Brain microvascular endothelial cell (primary cell): ENCODE measurements around the gene VPS4A.

Source experiments
- DNase-seq: peaks from one replicate; pipeline ENCODE4 v3.0.0-alpha.2; 2020
- H3K27ac ChIP-seq: fragments of 250-450 bp; sonication (Bioruptor Pico); 2 replicates; pipeline ENCODE4 v1.5.1; 2020; ENCODE audit warnings: mild to moderate bottlenecking, moderate library complexity
- H3K27me3 ChIP-seq: fragments of 250-450 bp; sonication (Bioruptor Pico); replicated peaks from 2 replicates; pipeline ENCODE4 v1.5.1; 2020; ENCODE audit warnings: mild to moderate bottlenecking
- H3K36me3 ChIP-seq: fragments of 250-450 bp; sonication (Bioruptor Pico); replicated peaks from 2 replicates; pipeline ENCODE4 v1.5.1; 2020; ENCODE audit warnings: mild to moderate bottlenecking
- H3K4me3 ChIP-seq: 2 replicates; pipeline ENCODE4 v1.5.1; 2011; ENCODE audit warnings: low read depth, mild to moderate bottlenecking, control low read depth, low read length, moderate library complexity
- CTCF ChIP-seq: IDR thresholded peaks from 2 replicates; pipeline ENCODE4 v1.5.1; 2011; ENCODE audit warnings: low read depth, mild to moderate bottlenecking, moderate library complexity, low read length, control low read depth, inconsistent platforms; ENCODE audit errors: missing control alignments
- in situ Hi-C: cut with HindIII; loops from 2 replicates; pipeline ENCODE4 v1.10.0; 2017; ENCODE audit warnings: low sequenced_read_pairs, low pct_ligation_motif_present

The VPS4A gene

GRCh38 chr16:69273009-69273408 is 38.1 kb upstream of the VPS4A start:
- peak; percentile 88 for DNase-seq
- H3K36me3 ChIP-seq: no peaks in the 10 kb centered on the region
- no peaks in the 10 kb centered on the region for H3K27me3 ChIP-seq
- TF ChIP-seq CTCF: no peak
- peak overlapping the region; percentile 71 for H3K27ac ChIP-seq
- H3K4me3 ChIP-seq: no peak overlapping the region
- in situ Hi-C loops: no loop called here

GRCh38 chr16:69274699-69275235 is 36.4 kb upstream of the VPS4A start:
- no peak for DNase-seq
- TF ChIP-seq CTCF: no peak
- in situ Hi-C loops: no loop called here
- H3K27ac ChIP-seq: no peak overlapping the region
- no peak overlapping the region for H3K4me3 ChIP-seq
- H3K27me3 ChIP-seq: no peaks in the 10 kb centered on the region
- H3K36me3 ChIP-seq: no peaks in the 10 kb centered on the region

- H3K36me3 ChIP-seq: no peaks in the 10 kb centered on the region
- DNase-seq: peak; percentile 89
- in situ Hi-C loops: no loop called here
- H3K27me3 ChIP-seq: no peaks in the 10 kb centered on the region
- peak overlapping the region; percentile 50 for H3K27ac ChIP-seq
- H3K4me3 ChIP-seq: peak overlapping the region; percentile 9
- no peak for TF ChIP-seq CTCF
Measured at GRCh38 chr16:69276148-69277115, 34.7 kb upstream of the VPS4A start.

- in situ Hi-C loops: no loop called here
- no peaks in the 10 kb centered on the region for H3K27me3 ChIP-seq
- H3K27ac ChIP-seq: no peak overlapping the region
- no peak for DNase-seq
- no peaks in the 10 kb centered on the region for H3K36me3 ChIP-seq
- TF ChIP-seq CTCF: no peak
- H3K4me3 ChIP-seq: no peak overlapping the region
Measured at GRCh38 chr16:69277413-69277812, 33.7 kb upstream of the VPS4A start.

- H3K27me3 ChIP-seq: no peaks in the 10 kb centered on the region
Measured at GRCh38 chr16:69283851-69284250, 27.3 kb upstream of the VPS4A start.

More at GRCh38 chr16:69283851-69284250, 27.3 kb upstream of the VPS4A start:
- in situ Hi-C loops: no loop called here
- TF ChIP-seq CTCF: no peak
- Histone ChIP-seq H3K36me3 (peaks cover 10% of the 10 kb centered on the region), H3K4me3 (no peak overlapping the region), H3K27ac (no peak overlapping the region)
- no peak for DNase-seq
